ENCODE data around the gene AFDN. TPM values are rescaled to one million over a fixed set of nuclear protein-coding genes. Genes with fewer than 3 reads are reported as not detected.

AFDN gene
- polyA plus RNA-seq, 1 experiment, result 26.6 TPM

DNA sequence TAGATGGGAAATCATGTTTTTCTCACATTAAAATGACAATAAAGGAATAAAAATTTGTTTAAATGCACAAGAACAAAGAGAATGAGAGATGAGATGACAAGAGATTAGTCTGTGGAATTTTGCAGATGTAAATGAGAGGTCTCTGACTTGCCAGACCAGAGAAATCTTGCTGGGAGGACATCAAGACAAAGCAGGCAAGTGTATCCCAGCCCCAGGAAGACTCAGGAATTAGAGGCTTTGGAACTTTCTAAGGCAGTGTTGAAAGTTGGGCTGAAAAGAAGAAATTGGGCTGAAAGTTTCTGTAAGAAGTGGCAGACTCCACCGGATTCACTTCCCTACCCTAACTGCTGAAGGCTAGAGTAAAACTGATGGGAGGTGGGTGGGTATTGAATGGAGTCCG lies 54.6 kb downstream of the AFDN start:
- CTCF ChIA-PET, result no interaction called here
- Histone ChIP-seq H3K27me3 (ENCODE audit: control insufficient read depth, insufficient read depth, low read length) (no peaks in the 10 kb centered on the region), H3K9me3 (ENCODE audit: control insufficient read depth, insufficient read depth, low read length) (no peaks in the 10 kb centered on the region), H3K4me3 (ENCODE audit: low read depth, low read length) (no peak overlapping the region), H3K27ac (ENCODE audit: low read depth, low read length) (no peak overlapping the region)
- TF ChIP-seq, protein P1, sequence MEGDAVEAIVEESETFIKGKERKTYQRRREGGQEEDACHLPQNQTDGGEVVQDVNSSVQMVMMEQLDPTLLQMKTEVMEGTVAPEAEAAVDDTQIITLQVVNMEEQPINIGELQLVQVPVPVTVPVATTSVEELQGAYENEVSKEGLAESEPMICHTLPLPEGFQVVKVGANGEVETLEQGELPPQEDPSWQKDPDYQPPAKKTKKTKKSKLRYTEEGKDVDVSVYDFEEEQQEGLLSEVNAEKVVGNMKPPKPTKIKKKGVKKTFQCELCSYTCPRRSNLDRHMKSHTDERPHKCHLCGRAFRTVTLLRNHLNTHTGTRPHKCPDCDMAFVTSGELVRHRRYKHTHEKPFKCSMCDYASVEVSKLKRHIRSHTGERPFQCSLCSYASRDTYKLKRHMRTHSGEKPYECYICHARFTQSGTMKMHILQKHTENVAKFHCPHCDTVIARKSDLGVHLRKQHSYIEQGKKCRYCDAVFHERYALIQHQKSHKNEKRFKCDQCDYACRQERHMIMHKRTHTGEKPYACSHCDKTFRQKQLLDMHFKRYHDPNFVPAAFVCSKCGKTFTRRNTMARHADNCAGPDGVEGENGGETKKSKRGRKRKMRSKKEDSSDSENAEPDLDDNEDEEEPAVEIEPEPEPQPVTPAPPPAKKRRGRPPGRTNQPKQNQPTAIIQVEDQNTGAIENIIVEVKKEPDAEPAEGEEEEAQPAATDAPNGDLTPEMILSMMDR (IDR thresholded peaks at IDR 0.05; ENCODE audit: low read depth, low read length), result no peak
- POLR2A ChIA-PET, result no interaction called here
- DNase-seq (ENCODE audit: low read depth, low spot score), result no peak

DNA sequence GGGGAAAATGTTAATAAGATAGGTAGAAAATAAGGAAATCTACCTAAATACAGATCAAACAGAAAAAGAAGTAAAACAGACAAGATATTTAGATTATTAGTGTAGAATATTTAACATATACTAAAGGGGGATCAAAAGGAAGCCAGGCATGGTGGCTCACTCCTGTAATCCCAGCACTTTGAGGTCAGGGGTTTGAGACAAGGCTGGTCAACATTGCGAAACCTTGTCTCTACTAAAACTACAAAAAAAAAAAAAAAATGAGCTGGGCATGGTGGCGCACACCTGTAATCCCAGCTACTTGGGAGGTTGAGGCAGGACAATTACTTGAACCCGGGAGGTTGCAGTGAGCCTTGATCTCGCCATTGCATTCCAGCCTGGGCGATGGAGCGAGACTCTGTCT lies 55.5 kb downstream of the AFDN start:
- POLR2A ChIA-PET, result no interaction called here
- Histone ChIP-seq H3K27ac (ENCODE audit: low read depth, low read length) (no peak overlapping the region), H3K9me3 (ENCODE audit: control insufficient read depth, insufficient read depth, low read length) (no peaks in the 10 kb centered on the region), H3K27me3 (ENCODE audit: control insufficient read depth, insufficient read depth, low read length) (no peaks in the 10 kb centered on the region), H3K4me3 (ENCODE audit: low read depth, low read length) (no peak overlapping the region)
- no peak for DNase-seq (ENCODE audit: low read depth, low spot score)
- CTCF ChIA-PET, result no interaction called here
- TF ChIP-seq, protein P1 (IDR thresholded peaks at IDR 0.05; ENCODE audit: low read depth, low read length), result no peak

DNA sequence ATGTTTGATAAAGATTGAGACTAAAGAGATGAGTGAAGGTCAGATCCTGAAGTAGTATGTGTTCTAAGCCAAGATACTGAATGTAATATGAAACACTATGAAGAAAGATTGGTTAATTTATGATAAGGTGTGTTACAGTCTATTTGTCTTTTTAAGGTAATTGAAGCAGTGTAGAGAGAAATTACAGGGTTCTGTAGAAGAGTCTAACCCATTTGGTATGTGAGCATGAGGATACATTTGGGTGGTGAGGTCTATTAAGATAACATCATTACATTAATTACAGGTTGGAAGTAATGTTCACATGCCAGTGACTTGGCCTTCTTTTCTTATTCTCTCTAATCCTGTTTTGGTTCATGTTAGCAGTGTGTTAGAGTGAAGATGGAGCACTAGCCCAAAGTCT lies 61.4 kb downstream of the AFDN start:
- H3K9me3 ChIP-seq (ENCODE audit: control insufficient read depth, insufficient read depth, low read length), result no peaks in the 10 kb centered on the region
- no peaks in the 10 kb centered on the region for H3K27me3 ChIP-seq (ENCODE audit: control insufficient read depth, insufficient read depth, low read length)
- ChIA-PET POLR2A (no interaction called here), CTCF (interaction anchor here (1.1 kb wide), 1 partner anchor 11 kb away, joined by 4 read pairs; no protein-coding TSS in a partner anchor)
- no peak overlapping the region for H3K27ac ChIP-seq (ENCODE audit: low read depth, low read length)
- TF ChIP-seq, protein P1 (IDR thresholded peaks at IDR 0.05; ENCODE audit: low read depth, low read length), result no peak
- no peak overlapping the region for H3K4me3 ChIP-seq (ENCODE audit: low read depth, low read length)
- DNase-seq (ENCODE audit: low read depth, low spot score), result no peak

DNA sequence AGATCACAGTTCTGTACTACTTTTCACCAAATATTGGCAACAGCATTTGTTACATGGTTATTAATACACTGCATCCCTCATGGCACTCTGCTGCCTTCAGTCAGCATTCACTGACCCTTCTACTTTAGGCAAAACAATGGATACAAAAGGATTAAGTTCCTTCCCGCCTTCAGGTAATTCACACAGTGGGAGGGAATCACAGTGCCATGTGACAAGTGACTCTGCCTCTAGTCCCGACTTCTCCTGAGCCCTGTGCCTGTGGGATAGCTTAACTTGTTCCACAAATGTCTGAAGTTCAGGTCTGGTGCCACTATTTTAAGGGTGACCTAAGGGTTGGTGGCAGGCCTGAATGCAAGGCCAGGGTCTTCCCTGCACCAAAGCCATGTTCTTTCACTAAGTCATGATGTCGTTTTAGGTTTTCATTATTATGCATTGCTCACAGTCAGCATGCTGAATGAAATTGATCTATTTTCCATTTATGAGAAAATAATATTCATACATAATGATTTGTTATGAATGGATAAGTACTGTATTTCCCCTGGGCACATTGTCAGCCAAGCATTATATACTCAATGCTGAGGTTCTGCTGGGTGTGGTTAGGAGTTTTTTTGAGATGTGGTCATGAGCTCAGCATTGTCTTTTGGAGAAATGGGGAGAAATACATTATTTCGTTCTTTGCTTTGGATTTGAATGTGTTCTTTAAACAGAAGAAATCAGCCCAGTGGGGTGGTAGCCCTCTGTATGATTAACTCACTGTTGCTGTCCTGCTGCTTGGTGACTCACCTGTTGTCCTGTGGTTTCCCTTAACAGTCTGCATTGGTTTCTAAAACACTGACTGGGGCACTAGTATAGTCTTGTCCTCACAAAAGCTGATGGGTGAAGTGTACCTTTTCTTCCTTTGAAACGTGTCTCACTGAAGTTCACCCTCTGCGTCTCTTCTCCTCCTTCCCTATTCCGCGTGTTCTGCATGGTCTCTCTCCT lies 66.4 kb downstream of the AFDN start:
- TF ChIP-seq, protein P1 (IDR thresholded peaks at IDR 0.05; ENCODE audit: low read depth, low read length), result no peak
- no peaks in the 10 kb centered on the region for H3K27me3 ChIP-seq (ENCODE audit: control insufficient read depth, insufficient read depth, low read length)
- no peak for DNase-seq (ENCODE audit: low read depth, low spot score)
- no peaks in the 10 kb centered on the region for H3K9me3 ChIP-seq (ENCODE audit: control insufficient read depth, insufficient read depth, low read length)
- CTCF ChIA-PET, result interaction anchor here (1.0 kb wide), 1 partner anchor 240 kb away, joined by 4 read pairs; no protein-coding TSS in a partner anchor
- H3K27ac ChIP-seq (ENCODE audit: low read depth, low read length), result no peak overlapping the region
- POLR2A ChIA-PET, result no interaction called here
- H3K4me3 ChIP-seq (ENCODE audit: low read depth, low read length), result no peak overlapping the region

DNA sequence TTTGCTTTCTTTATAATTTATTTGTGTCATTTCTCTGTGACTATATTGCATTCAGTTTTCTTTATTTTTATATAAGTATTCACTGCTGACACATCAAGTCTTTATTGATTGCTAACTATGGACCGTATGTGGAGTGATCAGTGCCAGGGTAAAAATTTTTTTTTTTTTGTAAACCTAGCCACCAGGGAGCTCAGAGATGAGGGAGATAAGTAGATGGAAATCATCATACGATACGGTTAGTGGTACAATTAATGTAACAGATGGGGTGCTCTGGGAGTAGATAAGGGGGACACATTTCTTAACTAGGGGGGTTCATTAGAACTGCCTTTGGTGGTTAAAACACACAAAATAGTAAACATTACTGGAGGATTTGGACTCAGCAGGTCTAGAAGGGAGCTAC lies 68.3 kb downstream of the AFDN start:
- no peak overlapping the region for H3K4me3 ChIP-seq (ENCODE audit: low read depth, low read length)
- H3K9me3 ChIP-seq (ENCODE audit: control insufficient read depth, insufficient read depth, low read length), result no peaks in the 10 kb centered on the region
- DNase-seq (ENCODE audit: low read depth, low spot score), result no peak
- TF ChIP-seq, protein P1 (IDR thresholded peaks at IDR 0.05; ENCODE audit: low read depth, low read length), result no peak
- ChIA-PET CTCF (interaction anchor here (0.6 kb wide), 1 partner anchor 97 kb away, joined by 4 read pairs; no protein-coding TSS in a partner anchor), POLR2A (no interaction called here)
- no peak overlapping the region for H3K27ac ChIP-seq (ENCODE audit: low read depth, low read length)
- no peaks in the 10 kb centered on the region for H3K27me3 ChIP-seq (ENCODE audit: control insufficient read depth, insufficient read depth, low read length)
